OCI-M2 (cell line): ENCODE results near the gene RIMBP2.

Source experiments
- DNase-seq: peaks from one replicate; lab custom pipeline; 2025; ENCODE audit not compliant: unreplicated experiment; lab: John Stamatoyannopoulos, UW

Gene RIMBP2

DNA sequence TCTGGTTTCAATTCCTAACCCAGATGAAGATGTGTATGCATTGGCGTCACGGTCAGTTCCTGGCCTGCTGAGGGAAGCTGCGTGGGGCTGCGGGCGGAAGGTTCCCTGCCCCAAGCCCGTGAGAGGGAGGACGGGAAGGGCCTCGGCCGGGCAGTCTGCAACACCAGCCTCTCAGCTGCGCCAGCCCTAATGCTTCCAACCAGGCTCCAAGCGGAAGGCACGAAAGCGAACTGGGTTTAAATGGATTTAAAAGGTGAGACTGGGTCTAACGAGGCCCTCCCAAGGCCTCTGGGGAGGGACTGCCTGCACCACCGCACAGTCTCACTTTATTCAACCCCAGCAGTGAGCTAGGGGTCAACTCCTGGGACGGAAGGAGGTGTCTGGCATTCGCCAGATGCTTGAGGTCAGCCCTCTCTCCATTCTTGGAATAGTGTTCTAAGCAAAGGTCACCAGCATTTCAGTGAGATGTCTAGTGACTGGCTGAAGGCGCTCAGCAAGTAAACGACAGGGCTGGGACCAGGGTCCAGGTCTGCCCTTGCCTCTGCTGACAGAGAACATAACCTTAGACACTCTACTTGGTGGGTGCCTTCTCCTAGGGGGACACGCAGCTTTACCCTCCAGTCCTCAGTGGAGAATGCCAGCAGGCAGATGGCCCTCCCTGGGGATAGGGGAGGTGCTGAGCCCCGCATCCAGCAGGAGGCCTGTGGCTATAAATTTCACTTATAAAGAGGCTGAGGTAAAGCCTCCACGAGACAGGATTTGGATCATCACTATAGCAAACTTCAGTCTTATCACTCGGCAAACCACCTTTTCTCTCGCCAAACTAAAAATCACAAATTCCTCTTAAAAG, 286.2 kb downstream of the RIMBP2 start:
- DNase-seq: no peak

DNA sequence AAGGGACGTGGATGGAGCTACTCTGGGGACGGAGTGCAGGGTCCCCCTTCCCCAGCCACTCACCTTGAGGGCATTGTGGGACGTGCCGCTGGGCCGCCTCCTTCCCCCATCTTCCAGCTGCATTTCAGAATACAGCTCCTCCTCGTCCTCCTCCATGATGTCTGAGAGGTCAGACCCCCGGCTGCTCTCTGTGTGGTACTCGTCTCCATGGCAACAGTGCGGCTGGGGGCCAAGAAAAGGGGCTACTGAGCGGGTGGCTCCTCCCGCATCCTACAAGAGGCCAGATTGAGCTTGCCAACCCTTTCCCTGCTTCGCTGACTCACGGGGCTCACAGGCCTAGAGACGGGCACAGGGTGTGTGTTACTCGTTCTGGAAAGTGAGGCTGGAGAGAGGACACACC, 288.0 kb downstream of the RIMBP2 start:
- DNase-seq: no peak

GRCh38 chr12:130427381-130427887, 288.7 kb downstream of the RIMBP2 start:
- no peak for DNase-seq

- DNase-seq: no peak
Measured at GRCh38 chr12:130425698-130426245, 290.3 kb downstream of the RIMBP2 start.

- DNase-seq: no peak
Measured at GRCh38 chr12:130424858-130425697, 291.0 kb downstream of the RIMBP2 start.

GRCh38 chr12:130423991-130424857, 291.9 kb downstream of the RIMBP2 start:
- DNase-seq: no peak

GRCh38 chr12:130423136-130423535, 293.0 kb downstream of the RIMBP2 start:
- DNase-seq: no peak

DNA sequence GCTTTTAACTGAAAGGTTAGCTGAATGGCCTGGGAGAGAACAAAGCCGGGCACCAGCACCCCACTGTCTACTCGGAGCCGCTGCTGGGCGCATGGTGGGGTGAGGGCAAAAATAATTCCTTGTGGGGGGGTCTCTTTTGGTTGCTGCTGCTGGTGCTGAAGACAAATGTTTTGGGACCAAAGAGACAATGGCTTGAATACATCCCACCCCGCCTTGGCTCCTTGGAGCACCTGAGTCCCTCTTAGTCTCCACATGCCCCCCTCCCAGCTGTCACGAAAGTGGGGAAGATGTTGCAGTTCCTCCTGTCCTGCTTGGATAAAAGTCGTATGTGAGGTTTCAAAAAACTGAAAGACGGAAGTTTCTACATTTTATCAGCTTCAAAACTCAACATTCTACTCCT, 293.4 kb downstream of the RIMBP2 start:
- no peak for DNase-seq

DNA sequence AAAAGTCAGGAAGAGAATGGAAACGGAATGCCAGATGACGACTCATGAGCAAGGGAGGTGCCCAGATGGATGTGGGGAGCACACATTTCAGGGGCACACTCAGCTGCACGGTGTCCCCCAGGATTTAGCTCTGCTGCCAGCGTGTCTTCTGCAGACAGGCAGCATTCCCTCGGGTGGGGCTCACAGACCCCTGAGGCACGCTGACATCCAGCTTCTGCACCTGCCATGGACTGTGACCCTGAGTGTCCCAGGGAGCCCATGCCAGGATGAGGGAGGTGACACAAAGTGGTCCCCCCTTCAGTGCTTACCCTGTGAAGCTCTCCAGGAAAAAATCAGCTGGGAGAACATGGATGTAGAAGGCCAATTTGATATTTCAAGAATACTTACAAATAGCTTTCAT, 294.2 kb downstream of the RIMBP2 start:
- DNase-seq: no peak

DNA sequence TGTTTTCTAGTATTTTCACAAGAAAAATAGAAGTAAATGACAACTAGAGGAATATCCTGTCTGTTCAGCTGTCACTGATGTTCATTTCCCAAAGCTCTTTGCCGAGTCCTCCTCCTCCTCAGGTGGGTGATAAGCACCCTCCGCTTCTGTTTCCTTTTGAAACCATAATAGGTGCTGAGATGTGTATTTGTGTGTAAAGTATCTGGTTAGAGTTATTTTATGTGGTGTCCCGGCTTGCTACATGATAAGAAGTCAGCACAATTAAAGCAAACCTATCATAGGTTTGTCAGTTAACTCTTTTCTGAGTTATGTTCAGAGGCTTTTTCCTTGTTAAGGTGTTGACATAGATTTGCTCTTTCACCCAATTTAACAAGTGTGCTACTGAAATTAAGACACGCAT, 296.0 kb downstream of the RIMBP2 start:
- DNase-seq: no peak

DNA sequence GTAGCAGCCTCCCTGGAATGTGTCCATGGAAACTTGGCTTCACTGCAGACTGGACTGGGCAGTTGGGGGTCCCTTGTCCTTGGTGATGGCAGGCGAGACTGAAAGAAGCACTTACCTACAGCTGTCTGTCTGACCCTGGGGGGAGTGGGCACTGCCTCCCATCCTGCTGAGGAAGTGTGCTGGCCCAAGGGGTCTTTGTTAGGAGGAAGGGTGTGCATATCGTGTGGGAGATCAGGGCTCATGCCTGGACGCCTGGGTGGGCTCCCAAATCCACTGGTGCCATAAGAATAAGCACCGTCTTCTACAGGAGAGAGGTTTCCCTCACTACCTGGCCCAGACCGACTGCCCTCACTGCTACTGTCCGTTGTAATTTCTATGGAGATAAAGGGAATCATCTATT, 297.0 kb downstream of the RIMBP2 start:
- DNase-seq: no peak

DNA sequence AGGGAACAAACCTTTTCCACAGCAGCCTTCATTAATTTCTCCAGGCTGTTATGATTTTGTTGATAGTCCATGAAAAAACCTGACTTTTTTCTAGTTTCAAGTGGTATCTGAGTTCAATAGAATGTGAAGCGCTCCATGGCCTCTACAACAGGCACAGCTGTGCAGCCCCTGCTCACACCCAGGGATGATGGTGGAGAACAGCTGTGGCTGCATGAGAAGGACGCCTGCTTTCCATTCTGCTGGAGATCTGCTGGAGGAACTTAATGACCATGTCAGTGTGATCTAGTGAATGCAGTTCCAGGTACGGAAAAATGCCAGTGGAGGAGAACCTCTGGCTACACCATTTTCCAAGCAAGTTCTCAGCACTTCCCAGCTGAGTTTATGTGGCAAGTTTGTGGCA, 297.8 kb downstream of the RIMBP2 start:
- no peak for DNase-seq

DNA sequence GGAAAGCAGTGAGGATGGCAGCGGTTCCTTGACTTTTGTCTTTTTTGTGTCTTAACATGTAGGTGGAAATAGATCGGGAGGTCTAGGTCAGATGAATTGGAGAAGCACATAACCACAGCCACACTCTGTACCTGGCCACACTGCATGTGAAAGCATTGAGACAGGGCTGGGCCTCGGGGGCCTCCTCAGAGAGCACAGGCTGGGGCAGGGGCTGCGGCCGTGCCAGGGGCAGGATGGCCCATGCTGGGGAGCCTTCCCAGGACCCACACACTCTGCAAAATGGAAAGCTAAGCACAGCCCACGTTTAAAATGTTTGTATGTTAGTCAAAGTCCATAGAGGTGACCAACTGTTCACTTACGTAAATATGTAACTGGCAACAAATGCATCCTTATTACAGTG, 301.7 kb downstream of the RIMBP2 start:
- DNase-seq: no peak

DNA sequence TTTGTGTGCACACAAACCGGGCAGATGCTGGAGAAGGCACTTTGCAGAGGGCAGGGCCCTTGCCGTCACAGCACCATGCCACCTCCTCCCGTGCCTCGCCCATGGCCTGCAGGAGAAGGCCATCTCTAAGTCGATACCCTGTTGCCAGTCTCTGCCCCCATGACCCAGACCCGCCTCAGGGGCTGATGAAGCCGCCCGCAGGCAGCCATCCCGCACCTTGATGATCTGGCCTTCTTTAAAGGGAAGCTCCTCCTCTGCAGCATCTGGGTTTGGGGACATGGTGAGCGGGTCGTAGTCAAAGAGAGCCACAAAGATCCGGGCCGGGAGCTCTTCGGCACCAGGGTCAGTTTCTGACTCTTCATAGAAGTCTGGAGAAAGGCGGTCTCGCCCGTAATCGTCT, 302.2 kb downstream of the RIMBP2 start:
- DNase-seq: no peak

- no peak for DNase-seq
Measured at GRCh38 chr12:130412384-130412783, 303.7 kb downstream of the RIMBP2 start.

GRCh38 chr12:130405332-130405731, 310.8 kb downstream of the RIMBP2 start:
- DNase-seq: no peak

DNA sequence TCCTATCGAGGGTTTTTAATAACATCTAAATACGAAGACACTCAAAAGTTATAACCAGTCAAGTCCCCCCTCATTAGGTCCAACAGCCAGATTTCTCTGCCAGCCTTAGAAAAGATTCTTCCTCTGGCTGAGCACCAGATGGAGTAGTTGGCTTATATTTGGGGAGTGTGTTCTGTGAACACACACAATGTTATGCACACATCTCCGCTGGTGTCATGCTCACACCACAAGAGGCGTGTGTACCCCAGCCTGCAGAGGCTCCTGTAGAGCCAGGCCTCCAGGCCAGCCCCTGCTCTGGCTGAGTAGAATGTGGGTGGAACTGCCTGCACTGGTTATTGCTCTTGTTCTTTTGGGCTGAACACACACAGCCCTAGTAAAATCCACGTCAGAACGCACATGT, 314.4 kb downstream of the RIMBP2 start:
- DNase-seq: no peak

DNA sequence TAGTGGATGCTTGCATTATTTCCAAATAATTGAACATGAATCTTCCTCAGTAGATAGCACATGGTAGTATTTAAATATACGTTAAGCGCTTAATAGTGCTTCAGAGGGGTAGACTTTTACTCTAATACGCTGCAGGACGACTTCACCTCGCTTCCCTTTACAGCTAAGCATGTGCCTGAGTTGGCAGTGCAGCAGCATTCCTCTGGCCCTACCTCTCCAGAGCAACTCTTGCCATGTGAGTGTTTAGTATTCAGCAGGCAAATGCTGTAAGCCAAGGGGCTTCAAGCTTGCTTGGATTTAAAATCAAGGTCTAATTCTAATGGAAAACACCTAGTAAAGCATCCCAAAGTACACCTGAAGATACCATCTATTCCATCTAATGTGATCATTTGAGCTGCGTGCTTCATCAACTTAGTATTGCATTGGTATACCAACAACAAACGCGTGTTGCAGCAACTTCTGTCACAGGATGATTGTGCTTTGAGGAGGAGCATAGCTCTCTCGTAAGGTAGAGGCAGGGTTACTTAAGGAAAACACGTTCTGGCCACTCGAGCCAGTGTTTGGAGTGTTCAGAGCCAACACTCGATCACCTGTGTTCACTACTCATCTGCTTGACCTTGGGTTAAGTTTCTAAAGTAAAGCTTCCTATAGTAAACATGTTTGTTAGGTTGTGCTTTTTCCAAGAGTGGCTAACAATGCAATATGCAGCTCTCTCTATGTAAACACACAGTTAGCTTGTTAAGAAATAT, 317.8 kb downstream of the RIMBP2 start:
- DNase-seq: no peak

DNA sequence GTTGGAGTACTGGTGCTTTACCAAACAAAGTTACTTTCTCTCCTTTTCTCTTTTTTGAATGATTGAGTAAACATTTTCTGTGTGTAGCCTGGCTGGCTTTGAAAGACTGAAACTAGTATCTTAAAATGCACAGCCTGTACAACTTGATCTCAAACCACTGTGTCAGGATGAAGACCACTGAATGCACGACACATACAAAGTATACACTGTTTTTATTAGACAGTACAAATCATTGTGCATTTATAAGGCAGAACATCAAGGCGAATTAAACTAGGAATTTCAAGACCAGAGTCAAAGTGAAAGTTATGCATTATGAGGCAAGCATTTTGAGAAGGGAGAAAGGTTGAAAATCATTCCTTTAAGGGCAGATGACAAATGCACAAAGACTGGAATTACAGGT, 319.4 kb downstream of the RIMBP2 start:
- no peak for DNase-seq

DNA sequence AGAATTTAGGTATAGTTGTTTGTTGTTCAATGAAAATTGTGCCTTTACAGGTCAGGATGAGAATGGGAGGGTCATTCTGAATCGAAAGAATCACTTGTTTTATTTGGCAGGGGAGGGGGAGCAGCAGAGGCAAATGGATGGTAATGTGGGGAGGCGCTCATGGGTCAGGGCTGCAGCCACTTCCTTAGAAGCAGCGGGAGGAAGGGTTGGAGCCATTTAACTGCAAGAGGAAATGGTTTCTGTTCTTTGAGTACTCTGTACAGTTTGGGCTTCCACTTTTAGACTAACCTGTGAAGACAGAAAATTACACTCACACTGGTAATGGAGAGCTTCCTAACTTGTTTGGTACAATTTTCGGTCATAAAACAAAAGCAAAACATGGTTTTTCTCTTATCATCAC, 321.2 kb downstream of the RIMBP2 start:
- DNase-seq: no peak
